Lower leg skin (tissue), 3 donors: Measurements from ENCODE around the gene FOSL1.

Source experiments
- CTCF ChIP-seq, 3 donors: fragments of 450-650 bp; IDR thresholded peaks; one replicate each; pipeline ENCODE4 v1.5.1; 2016; ENCODE audit warnings: antibody characterized with exemption in 3 of 3, mild to moderate bottlenecking in 3 of 3, moderate library complexity in 2 of 3
- POLR2A ChIP-seq, 2 donors: fragments of 450-650 bp; IDR thresholded peaks; one replicate each; pipeline ENCODE4 v1.6.1; 2016 to 2017; ENCODE audit warnings: antibody characterized with exemption in 2 of 2, mild to moderate bottlenecking in 1 of 2, moderate library complexity in 1 of 2

GRCh38 chr11:65907878-65908277 is 7.7 kb upstream of the FOSL1 start:
- TF ChIP-seq POLR2A (IDR thresholded peaks at IDR 0.05), result no peak
- TF ChIP-seq CTCF (IDR thresholded peaks at IDR 0.05), result no peak
